Hematopoietic multipotent progenitor cell treated with erythropoietin and hydrocortisone succinate and interleukin-3 and kit ligand, for 15 days (in vitro differentiated cells): ENCODE results near the gene CPLANE2.
A peak's percentile ranks its signal among the peaks of the same experiment; 100 is the strongest.
"Not testable (repeated sequence)": the region's sequence is repeated elsewhere in the genome, so short reads cannot be mapped to it uniquely, and the experiment has no call there.

Experiments used
- DNase-seq: peaks from one replicate; pipeline ENCODE4 v3.0.0-alpha.2; 2015; ENCODE audit warnings: low spot score

The CPLANE2 gene

GRCh38 chr1:16248603-16249516 is 11.9 kb upstream of the CPLANE2 start:
- DNase-seq: peak; percentile 96

GRCh38 chr1:16248007-16248436 is 11.0 kb upstream of the CPLANE2 start:
- DNase-seq: no peak

GRCh38 chr1:16247441-16247840 is 10.5 kb upstream of the CPLANE2 start:
- DNase-seq: no peak

- DNase-seq: peak; percentile 25
Measured at GRCh38 chr1:16246961-16247360, 10.0 kb upstream of the CPLANE2 start.

GRCh38 chr1:16246239-16246638 is 9.3 kb upstream of the CPLANE2 start:
- DNase-seq: not testable (repeated sequence)

- DNase-seq: no peak
Measured at GRCh38 chr1:16245476-16246196, 8.7 kb upstream of the CPLANE2 start.

GRCh38 chr1:16244650-16245285 is 7.8 kb upstream of the CPLANE2 start:
- no peak for DNase-seq

- DNase-seq: peak; percentile 95
Measured at GRCh38 chr1:16243936-16244649, 7.1 kb upstream of the CPLANE2 start.

- DNase-seq: peak; percentile 77
Measured at GRCh38 chr1:16243215-16243610, 6.2 kb upstream of the CPLANE2 start.

- DNase-seq: no peak
Measured at GRCh38 chr1:16242556-16243214, 5.7 kb upstream of the CPLANE2 start.

GRCh38 chr1:16241221-16241708 is 4.3 kb upstream of the CPLANE2 start:
- no peak for DNase-seq

GRCh38 chr1:16239972-16240491 is 3.0 kb upstream of the CPLANE2 start:
- DNase-seq: no peak

GRCh38 chr1:16237343-16237830 is 404 bp upstream of the CPLANE2 start:
- DNase-seq: no peak

GRCh38 chr1:16235944-16236510 is 956 bp downstream of the CPLANE2 start:
- peak; percentile 84 for DNase-seq

GRCh38 chr1:16235347-16235746 is 1.6 kb downstream of the CPLANE2 start:
- no peak for DNase-seq

- no peak for DNase-seq
Measured at GRCh38 chr1:16233431-16233830, 3.6 kb downstream of the CPLANE2 start.

GRCh38 chr1:16232316-16232710 is 4.7 kb downstream of the CPLANE2 start:
- no peak for DNase-seq

GRCh38 chr1:16231331-16232315 is 5.4 kb downstream of the CPLANE2 start:
- DNase-seq: no peak

- DNase-seq: no peak
Measured at GRCh38 chr1:16230744-16231143, 6.2 kb downstream of the CPLANE2 start.
